WTC11 (cell line): ENCODE results near the gene ITPKB. TPM values are rescaled to one million over a fixed set of nuclear protein-coding genes. Genes with fewer than 3 reads are reported as not detected.
A peak's percentile ranks its signal among the peaks of the same experiment; 100 is the strongest.

Experiments
- ATAC-seq: fragments of 200-7000 bp; cut with Tn5 transposase; 2 replicates; pipeline ENCODE4 v1.10.0; 2021; ENCODE audit warnings: mild to moderate bottlenecking, moderate library complexity
- CTCF ChIA-PET: fragments of 300-600 bp; sonication (Branson Sonifier 250); formaldehyde crosslinking; loops from one replicate; lab custom pipeline; 2021; ENCODE audit warnings: antibody characterized with exemption; lab: Charles Lee
- POLR2A ChIA-PET: fragments of 350-600 bp; sonication (Branson Sonifier 250); formaldehyde crosslinking; loops from one replicate; lab custom pipeline; 2021; ENCODE audit warnings: antibody characterized with exemption; lab: Charles Lee
- DNase-seq: peaks from one replicate; pipeline ENCODE4 v3.0.0; 2021; ENCODE audit warnings: low spot score
- H3K27ac Mint-ChIP-seq: 2 replicates; pipeline ENCODE4 v1.8.0; 2021; ENCODE audit warnings: mixed read lengths
- H3K27me3 Mint-ChIP-seq: 2 replicates; pipeline ENCODE4 v1.8.0; 2021; ENCODE audit warnings: low read depth, mild to moderate bottlenecking, moderate library complexity, mixed read lengths
- H3K36me3 Mint-ChIP-seq: 2 replicates; pipeline ENCODE4 v1.8.0; 2021; ENCODE audit warnings: mixed read lengths
- H3K4me1 Mint-ChIP-seq: 2 replicates; pipeline ENCODE4 v1.8.0; 2022; ENCODE audit warnings: mixed read lengths
- H3K4me3 Mint-ChIP-seq: 2 replicates; pipeline ENCODE4 v1.8.0; 2021; ENCODE audit warnings: mild to moderate bottlenecking, moderate library complexity, mixed read lengths
- H3K9me3 Mint-ChIP-seq: 2 replicates; pipeline ENCODE4 v1.8.0; 2021; ENCODE audit warnings: mixed read lengths
- ELF4 ChIP-seq: sonication (generic); formaldehyde crosslinking; IDR thresholded peaks from 2 replicates; pipeline ENCODE4 v1.8.1; 2022; ENCODE audit warnings: low read depth, mild to moderate bottlenecking, moderate library complexity, missing genetic modification reagents
- NFE2L1 ChIP-seq: sonication (generic); formaldehyde crosslinking; IDR thresholded peaks from 2 replicates; pipeline ENCODE4 v1.8.1; 2023; ENCODE audit warnings: missing genetic modification reagents
- NR1H2 ChIP-seq: sonication (generic); formaldehyde crosslinking; IDR thresholded peaks from 2 replicates; pipeline ENCODE4 v1.9.0; 2021; ENCODE audit warnings: mild to moderate bottlenecking, moderate library complexity, missing genetic modification reagents
- NR2C2 ChIP-seq: sonication (generic); formaldehyde crosslinking; IDR thresholded peaks from 2 replicates; pipeline ENCODE4 v1.8.0; 2022; ENCODE audit warnings: mild to moderate bottlenecking, missing genetic modification reagents
- RELA ChIP-seq: sonication (generic); formaldehyde crosslinking; IDR thresholded peaks from 2 replicates; pipeline ENCODE4 v1.8.1; 2022; ENCODE audit warnings: missing genetic modification reagents, mild to moderate bottlenecking, borderline replicate concordance
- TP53 ChIP-seq: sonication (generic); formaldehyde crosslinking; IDR thresholded peaks from 2 replicates; pipeline ENCODE4 v1.8.1; 2023; ENCODE audit warnings: mild to moderate bottlenecking, missing genetic modification reagents
- ZNF317 ChIP-seq: sonication (generic); formaldehyde crosslinking; IDR thresholded peaks from 2 replicates; pipeline ENCODE4 v1.8.1; 2023; ENCODE audit warnings: low read depth, mild to moderate bottlenecking, moderate library complexity, missing genetic modification reagents, borderline replicate concordance
- ZNF416 ChIP-seq: fragments of 250-450 bp; sonication (Bioruptor Pico); IDR thresholded peaks from 2 replicates; pipeline ENCODE4 v1.9.0; 2021; ENCODE audit warnings: mild to moderate bottlenecking, inconsistent platforms
- total RNA-seq: library from RNA; stranded (reverse); gene quantifications from 3 replicates; pipeline ENCODE4 v1.2.3, GENCODE V29; 2021
- TF ChIP-seq, protein P1 (sequence below): sonication (generic); formaldehyde crosslinking; IDR thresholded peaks from 2 replicates; pipeline ENCODE4 v1.8.0; 2022; ENCODE audit warnings: mild to moderate bottlenecking, missing genetic modification reagents
- TF ChIP-seq, protein P2 (sequence below): fragments of 250-450 bp; sonication (Bioruptor Pico); conservative IDR thresholded peaks from 2 replicates; pipeline ENCODE4 v1.9.0; 2021; ENCODE audit warnings: mild to moderate bottlenecking
- TF ChIP-seq, protein P3 (sequence below): sonication (generic); formaldehyde crosslinking; IDR thresholded peaks from 2 replicates; pipeline ENCODE4 v1.8.0; 2023; ENCODE audit warnings: missing genetic modification reagents, mild to moderate bottlenecking, borderline replicate concordance
- TF ChIP-seq, protein P4 (sequence below): sonication (generic); formaldehyde crosslinking; IDR thresholded peaks from 2 replicates; pipeline ENCODE4 v1.8.1; 2022; ENCODE audit warnings: low read depth, mild to moderate bottlenecking, moderate library complexity, missing genetic modification reagents, borderline replicate concordance
- TF ChIP-seq, protein P5 (sequence below): fragments of 250-450 bp; sonication (Bioruptor Pico); IDR thresholded peaks from 2 replicates; pipeline ENCODE4 v1.8.0; 2021; ENCODE audit warnings: mild to moderate bottlenecking
- TF ChIP-seq, protein P6 (sequence below): sonication (generic); formaldehyde crosslinking; IDR thresholded peaks from 2 replicates; pipeline ENCODE4 v1.8.1; 2023; ENCODE audit warnings: mild to moderate bottlenecking, moderate library complexity, missing genetic modification reagents

Gene ITPKB
- total RNA-seq, 1 experiment from 2014 or later = 15.6 TPM

DNA sequence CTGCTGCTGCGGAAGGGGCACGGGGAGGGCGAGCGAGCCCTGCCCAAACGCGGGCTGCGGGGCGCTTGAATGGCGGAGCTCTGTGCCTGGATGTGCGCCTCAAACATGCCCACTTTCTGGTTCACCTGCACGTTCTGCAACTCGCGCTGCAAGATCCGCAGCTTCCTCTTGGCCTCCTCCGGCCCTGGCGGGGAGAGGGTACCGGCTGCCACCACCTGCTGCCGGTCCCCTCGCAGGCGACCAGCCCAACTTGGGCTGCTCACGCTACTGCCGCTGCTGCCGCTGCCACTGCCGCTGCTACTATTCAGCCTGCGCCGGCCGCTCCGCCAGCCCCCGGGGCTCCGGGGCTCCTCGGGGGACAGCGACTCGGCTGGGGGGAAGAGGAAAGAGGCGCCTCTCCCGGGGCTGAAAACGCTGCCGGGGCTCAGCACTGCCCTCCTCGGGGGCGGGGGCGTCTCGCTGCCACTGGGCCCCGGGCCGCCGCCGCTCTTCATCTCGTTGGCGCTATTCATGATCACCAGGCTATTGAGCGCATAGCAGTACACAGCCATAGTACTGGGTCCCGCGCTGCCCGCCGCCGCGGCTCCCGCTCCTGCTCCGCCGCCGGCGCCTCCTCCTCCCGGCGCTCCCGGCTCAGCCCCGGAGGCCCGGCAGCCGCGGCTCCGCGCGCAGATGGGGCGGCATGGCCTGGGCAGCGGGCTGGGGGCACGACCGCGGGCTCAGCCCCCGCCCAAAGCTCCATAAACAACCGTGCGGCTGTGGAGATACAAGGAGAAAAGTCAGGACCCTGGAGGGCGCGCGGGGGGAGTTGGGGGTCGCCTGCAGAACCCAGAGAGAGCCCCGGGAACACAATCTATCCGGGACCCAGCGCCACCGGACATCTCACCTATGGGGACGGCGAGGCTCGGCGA lies 1.9 kb downstream of the ITPKB start:
- CTCF ChIA-PET = interaction anchor here (0.8 to 1.7 kb wide), 6 partner anchors 71 to 111 kb away, joined by 3 to 5 read pairs (median 3); no protein-coding TSS in a partner anchor
- Mint-ChIP-seq H3K4me1 (peaks cover 27% of the 10 kb centered on the region), H3K9me3 (no peaks in the 10 kb centered on the region)

DNA sequence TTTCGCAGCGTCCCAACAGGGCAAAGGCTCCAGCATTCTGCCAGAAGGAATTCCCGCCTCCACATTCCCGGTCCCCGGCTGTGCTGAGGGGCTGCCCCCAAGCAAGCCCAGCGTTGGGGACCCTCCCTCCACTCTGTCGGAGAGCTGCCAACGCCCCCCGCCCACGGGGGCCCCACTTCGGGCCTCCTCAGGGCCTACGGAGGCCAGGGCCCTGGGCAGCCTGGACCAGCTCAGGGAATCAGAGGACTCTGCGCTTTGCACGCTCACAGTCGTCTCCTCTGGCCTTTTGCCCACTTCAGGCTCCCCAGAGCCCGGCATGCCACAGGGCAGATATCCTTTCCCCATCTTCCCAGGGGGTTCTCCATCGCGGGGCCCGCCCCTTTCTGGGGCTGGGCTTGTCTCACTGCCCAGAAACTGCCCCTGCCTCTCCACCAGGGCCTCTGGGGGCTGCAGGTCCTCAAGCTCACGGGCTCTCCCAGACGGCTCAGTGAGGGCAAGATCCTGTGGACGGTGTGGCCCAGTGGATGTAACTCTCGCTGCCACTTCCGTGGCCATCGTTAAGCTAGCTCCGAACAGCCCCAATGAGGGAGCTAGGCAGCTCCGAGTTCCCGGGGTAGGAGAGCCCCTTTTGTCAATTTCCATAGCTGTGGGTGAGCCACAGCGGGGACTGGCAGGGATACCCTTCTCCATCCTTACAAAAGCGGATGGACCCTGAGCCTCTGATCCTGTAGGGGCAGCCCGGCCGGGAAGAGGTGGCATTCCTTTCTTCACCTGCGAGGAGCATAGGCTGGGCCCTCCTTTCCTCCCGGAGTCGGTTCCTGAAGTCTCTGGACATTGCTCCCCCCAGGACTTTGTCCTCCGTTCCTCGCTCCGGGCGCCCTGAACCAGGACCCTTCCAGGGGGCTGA lies 2.8 kb downstream of the ITPKB start:
- peaks cover 36% of the 10 kb centered on the region for H3K4me1 Mint-ChIP-seq
- TF ChIP-seq TP53 (no peak), NR2C2 (no peak), NR1H2 (CRISPR knock-in tag) (no peak), NFE2L1 (no peak), ZNF416 (CRISPR knock-in tag) (no peak), RELA (no peak)
- TF ChIP-seq, protein P1, sequence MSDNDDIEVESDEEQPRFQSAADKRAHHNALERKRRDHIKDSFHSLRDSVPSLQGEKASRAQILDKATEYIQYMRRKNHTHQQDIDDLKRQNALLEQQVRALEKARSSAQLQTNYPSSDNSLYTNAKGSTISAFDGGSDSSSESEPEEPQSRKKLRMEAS (CRISPR knock-in tag) = no peak
- TF ChIP-seq, protein P2, sequence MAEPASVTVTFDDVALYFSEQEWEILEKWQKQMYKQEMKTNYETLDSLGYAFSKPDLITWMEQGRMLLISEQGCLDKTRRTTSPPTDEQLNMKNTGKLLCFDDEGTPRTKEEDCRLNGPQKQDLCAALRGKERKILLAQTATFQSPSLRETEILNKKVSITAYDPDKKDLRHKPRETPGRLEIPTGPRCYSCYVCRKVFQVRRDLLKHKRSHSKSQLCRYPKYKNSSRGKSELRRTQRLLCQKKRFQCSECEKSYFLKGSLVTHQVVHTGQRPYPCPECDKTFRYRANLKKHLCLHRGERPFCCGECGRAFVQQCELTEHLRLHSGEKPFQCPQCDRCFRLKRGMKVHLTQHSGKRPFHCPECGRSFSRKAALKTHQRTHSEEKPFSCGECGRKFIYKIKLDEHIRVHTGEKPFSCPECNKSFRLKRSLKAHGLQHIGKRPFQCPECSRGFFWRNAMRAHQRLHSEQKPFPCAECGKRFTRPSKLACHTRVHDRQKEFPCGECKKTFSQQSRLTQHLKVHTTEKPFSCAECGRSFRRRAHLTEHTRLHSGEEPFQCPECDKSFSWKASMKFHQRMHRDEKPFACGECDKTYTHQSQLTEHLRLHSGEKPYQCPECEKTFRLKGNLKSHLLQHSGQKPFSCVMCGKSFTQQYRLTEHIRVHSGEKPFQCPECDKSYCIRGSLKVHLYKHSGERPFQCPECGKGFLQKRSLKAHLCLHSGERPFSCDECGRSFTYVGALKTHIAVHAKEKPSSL (CRISPR knock-in tag) = no peak
- TF ChIP-seq, protein P3, sequence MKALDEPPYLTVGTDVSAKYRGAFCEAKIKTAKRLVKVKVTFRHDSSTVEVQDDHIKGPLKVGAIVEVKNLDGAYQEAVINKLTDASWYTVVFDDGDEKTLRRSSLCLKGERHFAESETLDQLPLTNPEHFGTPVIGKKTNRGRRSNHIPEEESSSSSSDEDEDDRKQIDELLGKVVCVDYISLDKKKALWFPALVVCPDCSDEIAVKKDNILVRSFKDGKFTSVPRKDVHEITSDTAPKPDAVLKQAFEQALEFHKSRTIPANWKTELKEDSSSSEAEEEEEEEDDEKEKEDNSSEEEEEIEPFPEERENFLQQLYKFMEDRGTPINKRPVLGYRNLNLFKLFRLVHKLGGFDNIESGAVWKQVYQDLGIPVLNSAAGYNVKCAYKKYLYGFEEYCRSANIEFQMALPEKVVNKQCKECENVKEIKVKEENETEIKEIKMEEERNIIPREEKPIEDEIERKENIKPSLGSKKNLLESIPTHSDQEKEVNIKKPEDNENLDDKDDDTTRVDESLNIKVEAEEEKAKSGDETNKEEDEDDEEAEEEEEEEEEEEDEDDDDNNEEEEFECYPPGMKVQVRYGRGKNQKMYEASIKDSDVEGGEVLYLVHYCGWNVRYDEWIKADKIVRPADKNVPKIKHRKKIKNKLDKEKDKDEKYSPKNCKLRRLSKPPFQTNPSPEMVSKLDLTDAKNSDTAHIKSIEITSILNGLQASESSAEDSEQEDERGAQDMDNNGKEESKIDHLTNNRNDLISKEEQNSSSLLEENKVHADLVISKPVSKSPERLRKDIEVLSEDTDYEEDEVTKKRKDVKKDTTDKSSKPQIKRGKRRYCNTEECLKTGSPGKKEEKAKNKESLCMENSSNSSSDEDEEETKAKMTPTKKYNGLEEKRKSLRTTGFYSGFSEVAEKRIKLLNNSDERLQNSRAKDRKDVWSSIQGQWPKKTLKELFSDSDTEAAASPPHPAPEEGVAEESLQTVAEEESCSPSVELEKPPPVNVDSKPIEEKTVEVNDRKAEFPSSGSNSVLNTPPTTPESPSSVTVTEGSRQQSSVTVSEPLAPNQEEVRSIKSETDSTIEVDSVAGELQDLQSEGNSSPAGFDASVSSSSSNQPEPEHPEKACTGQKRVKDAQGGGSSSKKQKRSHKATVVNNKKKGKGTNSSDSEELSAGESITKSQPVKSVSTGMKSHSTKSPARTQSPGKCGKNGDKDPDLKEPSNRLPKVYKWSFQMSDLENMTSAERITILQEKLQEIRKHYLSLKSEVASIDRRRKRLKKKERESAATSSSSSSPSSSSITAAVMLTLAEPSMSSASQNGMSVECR (CRISPR knock-in tag) = no peak
- TF ChIP-seq, protein P4, sequence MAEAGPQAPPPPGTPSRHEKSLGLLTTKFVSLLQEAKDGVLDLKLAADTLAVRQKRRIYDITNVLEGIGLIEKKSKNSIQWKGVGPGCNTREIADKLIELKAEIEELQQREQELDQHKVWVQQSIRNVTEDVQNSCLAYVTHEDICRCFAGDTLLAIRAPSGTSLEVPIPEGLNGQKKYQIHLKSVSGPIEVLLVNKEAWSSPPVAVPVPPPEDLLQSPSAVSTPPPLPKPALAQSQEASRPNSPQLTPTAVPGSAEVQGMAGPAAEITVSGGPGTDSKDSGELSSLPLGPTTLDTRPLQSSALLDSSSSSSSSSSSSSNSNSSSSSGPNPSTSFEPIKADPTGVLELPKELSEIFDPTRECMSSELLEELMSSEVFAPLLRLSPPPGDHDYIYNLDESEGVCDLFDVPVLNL (CRISPR knock-in tag) = no peak
- TF ChIP-seq, protein P5, sequence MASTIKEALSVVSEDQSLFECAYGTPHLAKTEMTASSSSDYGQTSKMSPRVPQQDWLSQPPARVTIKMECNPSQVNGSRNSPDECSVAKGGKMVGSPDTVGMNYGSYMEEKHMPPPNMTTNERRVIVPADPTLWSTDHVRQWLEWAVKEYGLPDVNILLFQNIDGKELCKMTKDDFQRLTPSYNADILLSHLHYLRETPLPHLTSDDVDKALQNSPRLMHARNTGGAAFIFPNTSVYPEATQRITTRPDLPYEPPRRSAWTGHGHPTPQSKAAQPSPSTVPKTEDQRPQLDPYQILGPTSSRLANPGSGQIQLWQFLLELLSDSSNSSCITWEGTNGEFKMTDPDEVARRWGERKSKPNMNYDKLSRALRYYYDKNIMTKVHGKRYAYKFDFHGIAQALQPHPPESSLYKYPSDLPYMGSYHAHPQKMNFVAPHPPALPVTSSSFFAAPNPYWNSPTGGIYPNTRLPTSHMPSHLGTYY (CRISPR knock-in tag) = no peak
- no peaks in the 10 kb centered on the region for H3K9me3 Mint-ChIP-seq
- peak; percentile 33 for DNase-seq
- H3K27ac Mint-ChIP-seq = no peak overlapping the region
- ChIA-PET POLR2A (interaction anchor here (0.8 kb wide), 1 partner anchor 82 kb away, joined by 3 read pairs; no protein-coding TSS in a partner anchor), CTCF (interaction anchor here (0.8 to 1.7 kb wide), 6 partner anchors 70 to 110 kb away, joined by 3 to 5 read pairs (median 3); no protein-coding TSS in a partner anchor)
- no peaks in the 10 kb centered on the region for H3K36me3 Mint-ChIP-seq
- ATAC-seq = peak; percentile 10
- peaks cover 43% of the 10 kb centered on the region for H3K27me3 Mint-ChIP-seq
- H3K4me3 Mint-ChIP-seq = peak overlapping the region; percentile 54

More for the DNA sequence above, 1.9 kb downstream of the ITPKB start:
- Mint-ChIP-seq H3K27ac (no peak overlapping the region), H3K36me3 (no peaks in the 10 kb centered on the region), H3K4me3 (peak overlapping the region; percentile 94), H3K27me3 (peaks cover 43% of the 10 kb centered on the region)
- POLR2A ChIA-PET = interaction anchor here (0.8 to 1.0 kb wide), 2 partner anchors 57 to 83 kb away, joined by 3 read pairs; no protein-coding TSS in a partner anchor
- ATAC-seq (peak; percentile 54), DNase-seq (peak; percentile 59)
- TF ChIP-seq ZNF317 (CRISPR knock-in tag) = 0 out of 2 replicates have a peak, but pooled peaks have one; percentile 32
- TF ChIP-seq, protein P6, sequence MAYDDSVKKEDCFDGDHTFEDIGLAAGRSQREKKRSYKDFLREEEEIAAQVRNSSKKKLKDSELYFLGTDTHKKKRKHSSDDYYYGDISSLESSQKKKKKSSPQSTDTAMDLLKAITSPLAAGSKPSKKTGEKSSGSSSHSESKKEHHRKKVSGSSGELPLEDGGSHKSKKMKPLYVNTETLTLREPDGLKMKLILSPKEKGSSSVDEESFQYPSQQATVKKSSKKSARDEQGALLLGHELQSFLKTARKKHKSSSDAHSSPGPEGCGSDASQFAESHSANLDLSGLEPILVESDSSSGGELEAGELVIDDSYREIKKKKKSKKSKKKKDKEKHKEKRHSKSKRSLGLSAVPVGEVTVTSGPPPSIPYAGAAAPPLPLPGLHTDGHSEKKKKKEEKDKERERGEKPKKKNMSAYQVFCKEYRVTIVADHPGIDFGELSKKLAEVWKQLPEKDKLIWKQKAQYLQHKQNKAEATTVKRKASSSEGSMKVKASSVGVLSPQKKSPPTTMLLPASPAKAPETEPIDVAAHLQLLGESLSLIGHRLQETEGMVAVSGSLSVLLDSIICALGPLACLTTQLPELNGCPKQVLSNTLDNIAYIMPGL (CRISPR knock-in tag) = peak; percentile 77; the same call in 1 of the 2 replicates
- no peak for TF ChIP-seq ELF4 (CRISPR knock-in tag)
